HL-60/S4 treated with retinoic acid at 250 ng/mL for 4 days and 3 days (cell line): ENCODE data around the gene DOCK4.
"Not testable (repeated sequence)": the region's sequence is repeated elsewhere in the genome, so short reads cannot be mapped to it uniquely, and the experiment has no call there.

ENCODE experiments used
- in situ Hi-C: fragments of 300-500 bp; cut with MboI; formaldehyde crosslinking; loops from 2 replicates; pipeline ENCODE4 v1.7.0; 2022; ENCODE audit warnings: low sequenced_read_pairs

The DOCK4 gene

GRCh38 chr7:111918461-111918860, 287.7 kb downstream of the DOCK4 start:
- in situ Hi-C loops, result no loop called here

- in situ Hi-C loops, result not testable (repeated sequence)
Observed at GRCh38 chr7:111917404-111917803, 288.8 kb downstream of the DOCK4 start.

GRCh38 chr7:111914291-111914690, 291.9 kb downstream of the DOCK4 start:
- in situ Hi-C loops, result no loop called here

GRCh38 chr7:111911166-111911961, 294.8 kb downstream of the DOCK4 start:
- in situ Hi-C loops, result no loop called here

- in situ Hi-C loops, result no loop called here
Observed at GRCh38 chr7:111910656-111911055, 295.5 kb downstream of the DOCK4 start.

- in situ Hi-C loops, result not testable (repeated sequence)
Observed at GRCh38 chr7:111908673-111909072, 297.5 kb downstream of the DOCK4 start.

- in situ Hi-C loops, result no loop called here
Observed at GRCh38 chr7:111903797-111904196, 302.4 kb downstream of the DOCK4 start.

- in situ Hi-C loops, result no loop called here
Observed at GRCh38 chr7:111903016-111903415, 303.2 kb downstream of the DOCK4 start.

- in situ Hi-C loops, result no loop called here
Observed at GRCh38 chr7:111900283-111900682, 305.9 kb downstream of the DOCK4 start.

- in situ Hi-C loops, result no loop called here
Observed at GRCh38 chr7:111895049-111895448, 311.1 kb downstream of the DOCK4 start.

- in situ Hi-C loops, result no loop called here
Observed at GRCh38 chr7:111894518-111894917, 311.7 kb downstream of the DOCK4 start.

- in situ Hi-C loops, result no loop called here
Observed at GRCh38 chr7:111893190-111893589, 313.0 kb downstream of the DOCK4 start.

GRCh38 chr7:111892588-111892987, 313.6 kb downstream of the DOCK4 start:
- in situ Hi-C loops, result no loop called here

GRCh38 chr7:111887734-111888133, 318.5 kb downstream of the DOCK4 start:
- in situ Hi-C loops, result no loop called here

GRCh38 chr7:111886233-111886632, 320.0 kb downstream of the DOCK4 start:
- in situ Hi-C loops, result no loop called here

- in situ Hi-C loops, result no loop called here
Observed at GRCh38 chr7:111883241-111883640, 323.0 kb downstream of the DOCK4 start.

GRCh38 chr7:111878785-111879184, 327.4 kb downstream of the DOCK4 start:
- in situ Hi-C loops, result no loop called here

- in situ Hi-C loops, result no loop called here
Observed at GRCh38 chr7:111877931-111878330, 328.3 kb downstream of the DOCK4 start.

GRCh38 chr7:111873963-111874690, 332.1 kb downstream of the DOCK4 start:
- in situ Hi-C loops, result no loop called here

GRCh38 chr7:111873326-111873646, 332.9 kb downstream of the DOCK4 start:
- in situ Hi-C loops, result no loop called here

GRCh38 chr7:111872450-111873325, 333.5 kb downstream of the DOCK4 start:
- in situ Hi-C loops, result no loop called here
